NCI-H1930 (cell line): ENCODE data around the gene MRPL42.
"Not testable (repeated sequence)": the region's sequence is repeated elsewhere in the genome, so short reads cannot be mapped to it uniquely, and the experiment has no call there.

Source experiments
- DNase-seq, 2 experiments: peaks; one replicate each; lab custom pipeline; 2025; lab: John Stamatoyannopoulos, UW

Gene MRPL42

DNA sequence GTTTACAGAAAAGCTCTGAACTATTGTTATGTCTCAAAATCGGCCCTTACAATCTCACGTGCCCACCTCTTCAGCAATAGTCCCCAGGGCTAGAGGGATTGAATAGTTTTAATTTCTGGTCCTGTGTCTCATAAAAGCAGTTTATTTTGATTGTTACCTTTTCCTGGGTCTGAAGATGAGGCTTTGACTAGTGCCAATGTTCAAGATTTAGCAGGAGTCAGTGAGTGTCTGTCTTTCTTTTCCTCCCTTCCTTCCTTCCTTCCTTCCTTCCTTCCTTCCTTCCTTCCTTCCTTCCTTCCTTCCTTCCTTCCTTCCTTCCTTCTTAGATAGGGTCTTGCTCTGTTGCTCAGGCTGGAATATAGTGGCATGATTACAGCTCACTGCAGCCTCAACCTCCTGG, 80.5 kb downstream of the MRPL42 start:
- DNase-seq: no peak

DNA sequence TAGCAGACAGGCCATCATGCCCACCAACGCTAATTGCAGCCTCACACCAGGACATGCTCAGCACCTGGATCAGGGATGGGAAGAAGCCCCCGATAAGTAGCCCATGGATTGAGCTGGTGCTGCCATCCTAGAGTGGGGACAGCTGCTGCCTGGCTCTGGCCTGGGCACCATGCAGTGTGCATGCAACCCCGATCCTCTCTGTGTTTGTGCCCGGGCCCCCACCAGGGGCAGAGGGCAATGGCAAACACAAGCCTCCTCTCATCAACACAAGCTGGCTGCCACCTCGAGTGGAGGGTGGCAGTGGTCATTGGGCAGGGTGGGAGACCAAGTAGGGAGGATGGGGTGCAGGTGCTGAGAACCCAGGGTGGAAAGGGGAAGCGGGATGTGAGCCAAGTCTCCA, 81.9 kb downstream of the MRPL42 start:
- DNase-seq: no peak

DNA sequence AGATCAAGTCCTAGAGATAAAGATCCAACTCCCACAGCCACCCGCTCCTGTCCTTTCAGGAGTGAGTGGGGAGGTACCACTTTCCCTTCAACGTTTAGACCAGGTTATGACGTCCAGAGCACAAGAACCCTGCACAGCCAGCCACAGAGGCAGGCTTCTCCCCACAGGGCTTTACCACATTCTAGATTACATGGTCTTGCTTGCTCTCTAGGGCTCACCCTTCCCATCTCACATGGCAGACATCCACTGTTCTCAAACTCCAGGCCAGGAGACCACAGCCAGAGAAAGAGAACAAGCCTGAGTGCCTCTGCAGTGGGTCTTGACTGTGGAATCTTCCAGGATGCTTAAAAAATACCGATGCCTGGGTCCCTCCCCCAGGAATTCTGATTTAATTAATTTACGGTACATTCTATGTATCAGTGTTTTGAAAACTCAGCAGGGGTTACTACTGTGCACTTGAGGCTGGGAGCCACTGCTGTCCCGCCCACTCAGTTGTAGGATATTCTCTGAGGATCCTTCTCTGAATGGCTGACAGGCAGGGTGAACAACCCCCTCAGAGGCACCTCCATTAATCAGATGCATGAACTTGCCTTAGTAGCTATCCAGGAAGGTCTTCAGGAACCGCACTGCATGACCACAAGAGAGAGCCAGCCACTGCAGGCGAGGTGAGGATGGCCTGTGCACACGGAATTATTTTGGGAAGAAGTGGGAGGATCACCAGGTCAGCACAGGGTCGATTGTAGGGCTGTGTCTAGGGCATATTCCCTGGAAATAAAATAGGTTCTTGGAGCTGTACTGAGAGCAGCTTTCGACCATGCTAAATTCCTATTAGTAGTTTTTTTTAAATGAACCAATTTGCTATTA, 83.7 kb downstream of the MRPL42 start:
- DNase-seq: no peak

DNA sequence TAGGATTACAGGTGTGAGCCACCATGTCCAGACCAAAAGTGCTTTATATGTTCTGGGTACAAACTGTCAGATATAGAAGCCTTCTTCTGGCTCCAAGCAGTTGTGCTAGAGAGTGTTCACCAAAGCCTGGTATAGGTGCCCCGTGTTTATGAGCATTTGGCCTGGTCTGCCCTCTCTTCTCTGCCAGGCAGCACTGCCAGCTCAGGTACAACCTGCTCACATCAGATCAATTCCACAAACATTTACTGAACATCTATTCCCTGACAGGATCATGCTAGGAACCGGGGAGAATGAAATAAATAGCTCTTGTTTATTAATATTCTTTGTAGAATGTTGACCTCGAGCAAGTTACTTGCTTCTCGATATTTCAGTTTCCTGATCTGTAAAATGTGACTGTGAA, 85.1 kb downstream of the MRPL42 start:
- DNase-seq: no peak

DNA sequence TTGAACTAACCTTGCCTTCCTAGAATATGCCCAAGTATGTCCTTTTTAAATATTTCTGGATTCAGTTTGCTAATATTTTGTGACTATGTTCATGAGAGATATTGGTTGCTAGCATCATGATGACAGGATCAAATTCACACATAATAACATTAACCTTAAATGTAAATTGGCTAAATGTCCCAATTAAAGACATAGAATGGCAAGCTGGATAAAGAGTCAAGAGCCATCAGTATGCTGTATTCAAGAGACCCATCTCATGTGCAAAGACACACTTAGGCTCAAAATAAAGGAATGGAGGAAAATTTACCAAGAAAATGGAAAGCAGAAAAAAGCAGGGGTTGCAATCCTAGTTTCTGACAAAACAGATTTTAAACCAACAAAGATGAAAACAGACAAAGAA, 90.6 kb downstream of the MRPL42 start:
- not testable (repeated sequence) for DNase-seq

DNA sequence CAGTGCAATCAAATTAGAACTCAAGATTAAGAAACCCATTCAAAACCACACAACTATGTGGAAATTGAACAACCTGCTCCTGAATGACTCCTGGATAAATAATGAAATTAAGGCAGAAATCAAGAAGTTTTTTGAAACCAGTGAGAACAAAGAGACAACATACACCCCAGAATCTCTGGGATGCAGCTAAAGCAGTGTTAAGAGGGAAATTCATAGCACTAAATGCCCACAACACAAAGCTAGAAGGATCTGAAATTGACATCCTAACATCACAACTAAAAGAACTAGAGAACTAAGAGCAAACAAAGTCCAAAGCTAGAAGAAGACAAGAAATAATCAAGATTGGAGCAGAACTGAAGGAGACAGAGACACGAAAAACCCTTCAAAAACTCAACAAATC, 91.4 kb downstream of the MRPL42 start:
- not testable (repeated sequence) for DNase-seq

DNA sequence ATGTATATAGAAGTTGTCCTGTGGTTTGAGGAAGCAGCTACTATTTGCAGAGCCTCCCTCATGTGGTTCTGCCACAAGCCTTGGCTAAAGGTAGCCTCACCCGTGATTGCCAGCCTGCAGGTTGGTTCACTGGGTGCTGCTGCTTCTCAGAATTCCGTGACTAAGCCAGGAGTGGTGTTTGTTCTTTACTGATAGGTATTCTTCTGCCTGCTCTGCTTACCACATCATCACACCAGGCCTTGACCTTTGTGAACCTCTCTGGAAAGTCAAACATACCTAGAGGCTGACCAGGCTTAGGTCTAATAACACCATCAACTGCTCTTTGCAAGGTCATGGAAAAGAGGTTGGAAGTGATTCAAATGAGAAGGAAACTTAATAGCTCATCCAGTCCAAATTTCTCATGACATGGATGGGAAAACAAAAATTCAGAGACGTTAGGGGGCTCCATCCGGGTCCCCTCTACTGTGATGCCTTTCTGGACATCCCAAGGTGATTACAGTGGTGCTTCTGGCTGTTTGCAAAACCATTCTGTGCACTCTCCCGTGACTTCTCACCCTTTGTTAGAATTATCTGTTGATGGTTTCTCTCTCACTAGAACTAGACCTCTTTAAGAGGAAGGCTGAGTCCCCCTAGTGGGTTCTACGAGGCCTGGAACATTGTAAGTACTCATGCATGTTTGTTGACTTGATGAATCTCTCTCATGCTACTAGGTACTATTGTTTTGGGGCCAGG, 96.7 kb downstream of the MRPL42 start:
- no peak for DNase-seq

DNA sequence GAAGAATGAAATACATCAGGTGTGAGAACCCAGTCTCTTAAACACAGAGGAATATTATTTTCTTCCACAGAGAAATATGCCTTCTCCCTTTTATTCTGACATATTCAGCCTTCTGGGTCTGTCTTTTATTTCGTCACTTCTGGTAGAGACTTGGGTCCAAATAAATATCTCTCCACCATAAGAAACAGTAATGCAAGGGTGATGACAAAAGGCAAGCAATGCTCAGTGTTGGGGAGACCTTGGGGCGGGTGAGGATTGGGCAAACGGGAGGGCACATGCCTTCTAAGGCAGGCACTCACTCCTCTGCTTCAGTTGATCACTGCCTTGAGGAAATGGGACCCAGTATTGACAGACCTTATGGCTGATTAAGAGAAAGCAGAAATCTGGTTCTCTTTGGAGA, 98.4 kb downstream of the MRPL42 start:
- no peak for DNase-seq
